H1 (cell line): Measurements from ENCODE around the gene YBX2. TPM values are rescaled to one million over a fixed set of nuclear protein-coding genes. Genes with fewer than 3 reads are reported as not detected.
A peak's percentile ranks its signal among the peaks of the same experiment; 100 is the strongest.

Experiments
- ASH2L ChIP-seq: fragments of 200-600, 300-600 bp; sonication (generic); IDR thresholded peaks from one replicate; pipeline ENCODE4 v1.7.1; 2017; ENCODE audit warnings: low read length
- ATF3 ChIP-seq: IDR thresholded peaks from 2 replicates; pipeline ENCODE4 v1.6.1; 2011; ENCODE audit warnings: low read depth, mild to moderate bottlenecking, low read length; ENCODE audit not compliant: insufficient read depth
- BCL11A ChIP-seq, 2 experiments: IDR thresholded peaks; one replicate each; pipeline ENCODE4 v1.6.1; 2011; ENCODE audit warnings: low read depth in 2 of 2, low read length in 2 of 2, mild to moderate bottlenecking in 2 of 2
- CEBPB ChIP-seq: IDR thresholded peaks from 2 replicates; pipeline ENCODE4 v1.6.1; 2012; ENCODE audit warnings: low read depth, low read length
- CTCF ChIP-seq, 3 experiments: IDR thresholded peaks; 1 replicate in 2 of 3; 2 replicates in 1 of 3; pipeline versions ENCODE4 v1.5.1 to v1.6.1; 2011; ENCODE audit warnings: low read length in 3 of 3, mild to moderate bottlenecking in 3 of 3, inconsistent platforms in 2 of 3, low read depth in 1 of 3, moderate library complexity in 1 of 3; ENCODE audit not compliant: insufficient read depth in 1 of 3; ENCODE audit errors: control extremely low read depth in 1 of 3
- E2F6 ChIP-seq: IDR thresholded peaks from 2 replicates; pipeline ENCODE4 v1.6.1; 2012; ENCODE audit warnings: inconsistent platforms
- FOSL1 ChIP-seq: IDR thresholded peaks from 2 replicates; pipeline ENCODE4 v1.6.1; 2011; ENCODE audit warnings: mild to moderate bottlenecking, low read depth, low read length, moderate library complexity; ENCODE audit not compliant: insufficient read depth
- GTF2F1 ChIP-seq: IDR thresholded peaks from 2 replicates; pipeline ENCODE4 v1.6.1; 2012; ENCODE audit warnings: low read depth, low read length, improper control_type of control experiment, borderline replicate concordance
- HDAC2 ChIP-seq, 2 experiments: fragments of 300-600 bp in 1 of 2; sonication (generic) in 1 of 2; IDR thresholded peaks; 2 replicates each; pipeline ENCODE4 v1.6.1; 2011 to 2012; ENCODE audit warnings: low read depth in 2 of 2, low read length in 2 of 2, mild to moderate bottlenecking in 2 of 2, moderate library complexity in 2 of 2, borderline replicate concordance in 1 of 2, inconsistent platforms in 1 of 2
- HDAC6 ChIP-seq: IDR thresholded peaks from one replicate; pipeline ENCODE4 v1.7.1; 2012; ENCODE audit warnings: low read depth, mild to moderate bottlenecking, inconsistent platforms, low read length, moderate library complexity
- KDM5A ChIP-seq: fragments of 200-600 bp; IDR thresholded peaks from 2 replicates; pipeline ENCODE4 v1.7.1; 2012; ENCODE audit warnings: mild to moderate bottlenecking, low read length, inconsistent platforms, mixed read lengths
- MAFK ChIP-seq: IDR thresholded peaks from 2 replicates; pipeline ENCODE4 v1.6.1; 2012; ENCODE audit warnings: low read depth, mild to moderate bottlenecking, improper control_type of control experiment, low read length
- NRF1 ChIP-seq: IDR thresholded peaks from 2 replicates; pipeline ENCODE4 v1.6.1; 2011; ENCODE audit warnings: mild to moderate bottlenecking, low read depth, low read length, improper control_type of control experiment
- POLR2A ChIP-seq, 2 experiments: IDR thresholded peaks; 1 replicate in 1 of 2; 2 replicates in 1 of 2; pipeline ENCODE4 v1.6.1; 2011; ENCODE audit warnings: low read depth in 2 of 2, low read length in 2 of 2, mild to moderate bottlenecking in 2 of 2; ENCODE audit errors: control extremely low read depth in 1 of 2
- POLR2AphosphoS5 ChIP-seq: IDR thresholded peaks from 2 replicates; pipeline ENCODE4 v1.6.1; 2011; ENCODE audit warnings: low read depth, low read length
- RFX5 ChIP-seq: IDR thresholded peaks from 2 replicates; pipeline ENCODE4 v1.6.1; 2011; ENCODE audit warnings: low read depth, low read length, improper control_type of control experiment, borderline replicate concordance
- RXRA ChIP-seq: IDR thresholded peaks from 2 replicates; pipeline ENCODE4 v1.6.1; 2011; ENCODE audit warnings: low read depth, mild to moderate bottlenecking, low read length, moderate library complexity; ENCODE audit not compliant: insufficient read depth
- SP2 ChIP-seq: IDR thresholded peaks from 2 replicates; pipeline ENCODE4 v1.6.1; 2012; ENCODE audit warnings: mild to moderate bottlenecking, low read length, inconsistent platforms
- SRF ChIP-seq: IDR thresholded peaks from 2 replicates; pipeline ENCODE4 v1.6.1; 2011; ENCODE audit warnings: mild to moderate bottlenecking, low read depth, low read length, moderate library complexity
- TAF7 ChIP-seq: optimal IDR thresholded peaks from 2 replicates; pipeline ENCODE3; 2011; ENCODE audit warnings: low read depth, mild to moderate bottlenecking, inconsistent platforms, low read length, moderate library complexity, borderline replicate concordance
- TBP ChIP-seq: IDR thresholded peaks from 2 replicates; pipeline ENCODE4 v1.6.1; 2011; ENCODE audit warnings: low read depth, low read length, improper control_type of control experiment
- TCF12 ChIP-seq: IDR thresholded peaks from 2 replicates; pipeline ENCODE4 v1.6.1; 2011; ENCODE audit warnings: low read depth, mild to moderate bottlenecking, low read length
- polyA plus RNA-seq, 7 experiments: library from polyadenylated mRNA; depleted of rRNA in 3 of 7; stranded (reverse) in 5 of 7; unstranded in 2 of 7; fragments of >200 nt in 5 of 7; fragments of 200-250 nt in 2 of 7; gene quantifications; 1 replicate in 5 of 7; 2 replicates in 1 of 7; 4 replicates in 1 of 7; pipeline versions ENCODE4 v1.2.1 to v1.2.3, GENCODE V29; 2011 to 2013; ENCODE audit warnings: missing spikeins in 2 of 7, mixed read lengths in 2 of 7
- total RNA-seq: library from RNA; stranded (reverse); fragmentation: NEBNext Ultra II Directional; extraction: Animal tissue kit (Norgen Biotek cat#: 25700); gene quantifications from 2 replicates; pipeline ENCODE4 v1.2.1, GENCODE V29; 2021

The YBX2 gene
- total and polyA plus RNA-seq, 2 of the 8 experiments (the other 6 are each of a cell fraction or from before 2014, with no cell fraction given): 19.2 to 30.5 TPM

- no peak for TF ChIP-seq CTCF (IDR thresholded peaks at IDR 0.05; ENCODE audit: control extremely low read depth in 1 of 3, insufficient read depth in 1 of 3, low read depth in 1 of 3, low read length in 3 of 3)
- no peak for TF ChIP-seq BCL11A (IDR thresholded peaks at IDR 0.05; ENCODE audit: low read depth in 2 of 2, low read length in 2 of 2)
- no peak for TF ChIP-seq ATF3
- TF ChIP-seq SRF: no peak
- no peak for TF ChIP-seq SP2
- peak; percentile 16 for TF ChIP-seq ASH2L
- peak in 1 of 2 experiments; percentile 70; a peak in 2 of 3 replicates for TF ChIP-seq POLR2A (IDR thresholded peaks at IDR 0.05; ENCODE audit: control extremely low read depth in 1 of 2, low read depth in 2 of 2, low read length in 2 of 2)
- no peak for TF ChIP-seq GTF2F1
- peak; percentile 21; the same call in 1 of the 2 replicates for TF ChIP-seq TBP
- TF ChIP-seq MAFK: no peak
- TF ChIP-seq TCF12: no peak
- TF ChIP-seq HDAC6: no peak
- no peak for TF ChIP-seq NRF1
- TF ChIP-seq POLR2AphosphoS5: 0 out of 2 replicates have a peak, but pooled peaks have one; percentile 18
- no peak; the same call in 1 of the 2 replicates for TF ChIP-seq E2F6
- TF ChIP-seq RXRA: no peak
- no peak for TF ChIP-seq CEBPB
- no peak for TF ChIP-seq KDM5A
- TF ChIP-seq FOSL1: no peak
- TF ChIP-seq HDAC2 (IDR thresholded peaks at IDR 0.05; ENCODE audit: borderline replicate concordance in 1 of 2, low read depth in 2 of 2, low read length in 2 of 2): peak in 1 of 2 experiments; percentile 55; a peak in 1 of 4 replicates
- no peak for TF ChIP-seq RFX5
- TF ChIP-seq TAF7: peak; percentile 1
These were observed 35.7 kb upstream of the YBX2 start (continued) for GRCh38 chr17:7329997-7330637.
